Neural progenitor cell (in vitro differentiated cells): Measurements from ENCODE around the gene MEX3B. TPM values are rescaled to one million over a fixed set of nuclear protein-coding genes. Genes with fewer than 3 reads are reported as not detected.

Source experiments
- DNase-seq: peaks from one replicate; pipeline ENCODE4 v3.0.0-alpha.2; 2016; ENCODE audit warnings: low spot score
- H2AFZ ChIP-seq: fragments of 200-600 bp; sonication (generic); replicated peaks from 2 replicates; pipeline ENCODE4 v1.6.1; 2016; ENCODE audit warnings: antibody characterized with exemption
- H3F3A ChIP-seq: fragments of 200-600 bp; sonication (generic); 2 replicates; pipeline ENCODE4 v1.6.1; 2016; ENCODE audit warnings: antibody characterized with exemption, low read depth
- H3K27ac ChIP-seq: fragments of 200-600 bp; sonication (generic); 2 replicates; pipeline ENCODE4 v1.5.1; 2016; ENCODE audit warnings: mild to moderate bottlenecking
- H3K27me3 ChIP-seq: fragments of 200-600 bp; sonication (generic); 2 replicates; pipeline ENCODE4 v1.6.1; 2016; ENCODE audit warnings: mild to moderate bottlenecking, moderate library complexity
- H3K36me3 ChIP-seq: fragments of 200-600 bp; sonication (generic); 2 replicates; pipeline ENCODE4 v1.5.1; 2016
- H3K4me1 ChIP-seq: fragments of 200-600 bp; sonication (generic); 2 replicates; pipeline ENCODE4 v1.6.1; 2016; ENCODE audit warnings: mixed run types
- H3K4me2 ChIP-seq: fragments of 200-600 bp; sonication (generic); 2 replicates; pipeline ENCODE4 v1.6.1; 2016
- H3K4me3 ChIP-seq: fragments of 200-600 bp; sonication (generic); 2 replicates; pipeline ENCODE4 v1.5.1; 2016
- H3K79me2 ChIP-seq: fragments of 200-600 bp; sonication (generic); 2 replicates; pipeline ENCODE4 v1.6.1; 2016; ENCODE audit warnings: low read depth
- H3K9ac ChIP-seq: fragments of 200-600 bp; sonication (generic); 2 replicates; pipeline ENCODE4 v1.6.1; 2016
- H3K9me3 ChIP-seq: fragments of 200-600 bp; sonication (generic); 2 replicates; pipeline ENCODE4 v1.5.1; 2016; ENCODE audit warnings: low read depth
- H4K20me1 ChIP-seq: fragments of 200-600 bp; sonication (generic); 2 replicates; pipeline ENCODE4 v1.6.1; 2016; ENCODE audit warnings: low read depth
- H3K27ac Mint-ChIP-seq: 3 replicates; pipeline ENCODE4 v1.8.0; 2021; ENCODE audit warnings: mixed read lengths
- H3K27me3 Mint-ChIP-seq: 2 replicates; pipeline ENCODE4 v1.8.0; 2022; ENCODE audit warnings: low read depth, mild to moderate bottlenecking, inconsistent platforms, moderate library complexity, mixed read lengths; ENCODE audit not compliant: insufficient read depth
- H3K36me3 Mint-ChIP-seq: 3 replicates; pipeline ENCODE4 v1.8.0; 2021; ENCODE audit warnings: mixed read lengths
- H3K4me1 Mint-ChIP-seq: 3 replicates; pipeline ENCODE4 v1.8.0; 2021; ENCODE audit warnings: mixed read lengths
- H3K4me3 Mint-ChIP-seq: 3 replicates; pipeline ENCODE4 v1.8.0; 2021; ENCODE audit warnings: mild to moderate bottlenecking, moderate library complexity, mixed read lengths
- H3K9me3 Mint-ChIP-seq: 3 replicates; pipeline ENCODE4 v1.8.0; 2020; ENCODE audit warnings: mixed read lengths
- CTCF ChIP-seq: fragments of 200-600 bp; sonication (generic); IDR thresholded peaks from 2 replicates; pipeline ENCODE4 v1.5.1; 2017; ENCODE audit warnings: antibody characterized with exemption, mild to moderate bottlenecking
- EZH2 ChIP-seq: fragments of 200-600 bp; sonication (generic); IDR thresholded peaks from 2 replicates; pipeline ENCODE4 v1.6.1; 2017; ENCODE audit warnings: antibody characterized with exemption, mild to moderate bottlenecking, moderate library complexity
- EZH2phosphoT487 ChIP-seq: fragments of 200-600 bp; sonication (generic); IDR thresholded peaks from 2 replicates; pipeline ENCODE4 v1.6.1; 2017; ENCODE audit warnings: antibody characterized with exemption
- total RNA-seq: library from RNA; depleted of rRNA; stranded (reverse); fragments of >200 nt; gene quantifications from 2 replicates; pipeline ENCODE4 v1.2.3, GENCODE V29; 2015; ENCODE audit warnings: low replicate concordance

MEX3B gene
- total RNA-seq, 1 donor from 2014 or later = 29.5 TPM

- H3K27me3 ChIP-seq = no peaks in the 10 kb centered on the region
- Mint-ChIP-seq H3K27ac (no peak overlapping the region), H3K27me3 (peaks cover 4% of the 10 kb centered on the region), H3K9me3 (no peaks in the 10 kb centered on the region), H3K4me1 (no peaks in the 10 kb centered on the region), H3K36me3 (no peaks in the 10 kb centered on the region), H3K4me3 (no peak overlapping the region)
- no peaks in the 10 kb centered on the region for H3K36me3 ChIP-seq
- no peaks in the 10 kb centered on the region for H3K79me2 ChIP-seq
- H3K9me3 ChIP-seq = no peaks in the 10 kb centered on the region
- no peak overlapping the region for H3K27ac ChIP-seq
- no peaks in the 10 kb centered on the region for H4K20me1 ChIP-seq
- no peaks in the 10 kb centered on the region for H3F3A ChIP-seq
- no peak overlapping the region for H3K4me2 ChIP-seq
- H2AFZ ChIP-seq = peak overlapping the region; percentile 64
- no peak for DNase-seq
- H3K4me1 ChIP-seq = no peaks in the 10 kb centered on the region
- no peak overlapping the region for H3K4me3 ChIP-seq
- no peak for TF ChIP-seq EZH2
- no peak for TF ChIP-seq CTCF
- no peak overlapping the region for H3K9ac ChIP-seq
These were observed 27.2 kb upstream of the MEX3B start for GRCh38 chr15:82072926-82073537.

- Histone ChIP-seq H3K9me3 (no peaks in the 10 kb centered on the region), H3K4me1 (peaks cover 12% of the 10 kb centered on the region), H3K9ac (no peak overlapping the region), H3K79me2 (no peaks in the 10 kb centered on the region), H3K27me3 (peaks cover 33% of the 10 kb centered on the region), H3K4me3 (no peak overlapping the region), H4K20me1 (no peaks in the 10 kb centered on the region), H3K4me2 (peak overlapping the region; percentile 4), H3F3A (no peaks in the 10 kb centered on the region), H3K27ac (no peak overlapping the region), H2AFZ (no peak overlapping the region), H3K36me3 (no peaks in the 10 kb centered on the region)
- peak overlapping the region; percentile 28 for H3K27ac Mint-ChIP-seq
- TF ChIP-seq CTCF = no peak
- no peak for TF ChIP-seq EZH2phosphoT487
- TF ChIP-seq EZH2 = no peak
- peak; percentile 24 for DNase-seq
- H3K27me3 Mint-ChIP-seq = peaks cover 3% of the 10 kb centered on the region
- H3K9me3 Mint-ChIP-seq = no peaks in the 10 kb centered on the region
- no peaks in the 10 kb centered on the region for H3K36me3 Mint-ChIP-seq
- H3K4me3 Mint-ChIP-seq = no peak overlapping the region
- peaks cover 7% of the 10 kb centered on the region for H3K4me1 Mint-ChIP-seq
These were observed 20.6 kb upstream of the MEX3B start for GRCh38 chr15:82066455-82066854.

GRCh38 chr15:82064824-82065223, 19.0 kb upstream of the MEX3B start:
- Mint-ChIP-seq H3K27ac (no peak overlapping the region), H3K9me3 (no peaks in the 10 kb centered on the region), H3K4me1 (peaks cover 7% of the 10 kb centered on the region), H3K36me3 (no peaks in the 10 kb centered on the region), H3K4me3 (no peak overlapping the region), H3K27me3 (peaks cover 3% of the 10 kb centered on the region)
- H3K4me2 ChIP-seq = no peak overlapping the region
- no peaks in the 10 kb centered on the region for H3F3A ChIP-seq
- H3K4me3 ChIP-seq = no peak overlapping the region
- no peaks in the 10 kb centered on the region for H3K79me2 ChIP-seq
- no peak for DNase-seq
- H3K9me3 ChIP-seq = no peaks in the 10 kb centered on the region
- no peak overlapping the region for H3K27ac ChIP-seq
- no peak for TF ChIP-seq CTCF
- H3K27me3 ChIP-seq = peaks cover 42% of the 10 kb centered on the region
- H2AFZ ChIP-seq = no peak overlapping the region
- no peak overlapping the region for H3K9ac ChIP-seq
- H3K4me1 ChIP-seq = peaks cover 12% of the 10 kb centered on the region
- H3K36me3 ChIP-seq = no peaks in the 10 kb centered on the region
- H4K20me1 ChIP-seq = no peaks in the 10 kb centered on the region
